ENCODE data around the gene KLRB1.

GRCh38 chr12:9651265-9651729 lies 43.6 kb upstream of the KLRB1 start:
- TF ChIP-seq CSRNP3 (CRISPR knock-in tag; IDR thresholded peaks at IDR 0.05), result no peak
- TF ChIP-seq CREB5 (CRISPR knock-in tag; IDR thresholded peaks at IDR 0.05; ENCODE audit: low read depth), result no peak
- no peak for TF ChIP-seq PATZ1 (CRISPR knock-in tag; IDR thresholded peaks at IDR 0.05; ENCODE audit: borderline replicate concordance)
- TF ChIP-seq BACH2 (CRISPR knock-in tag; IDR thresholded peaks at IDR 0.05; ENCODE audit: borderline replicate concordance), result no peak
- TF ChIP-seq ZFP3 (CRISPR knock-in tag; IDR thresholded peaks at IDR 0.05), result no peak
- no peak for TF ChIP-seq RARB (CRISPR knock-in tag; IDR thresholded peaks at IDR 0.05)
- no peak for TF ChIP-seq GLIS3 (CRISPR knock-in tag; IDR thresholded peaks at IDR 0.05)
- no peak for TF ChIP-seq POU6F1 (CRISPR knock-in tag; IDR thresholded peaks at IDR 0.05; ENCODE audit: borderline replicate concordance, low read depth)
- TF ChIP-seq ISL1 (CRISPR knock-in tag; IDR thresholded peaks at IDR 0.05), result no peak
